ENCODE measurements around the gene ANKRD44. TPM values are rescaled to one million over a fixed set of nuclear protein-coding genes. Genes with fewer than 3 reads are reported as not detected.

ANKRD44 gene
- total RNA-seq, 1 donor from 2014 or later: 59.9 TPM

DNA sequence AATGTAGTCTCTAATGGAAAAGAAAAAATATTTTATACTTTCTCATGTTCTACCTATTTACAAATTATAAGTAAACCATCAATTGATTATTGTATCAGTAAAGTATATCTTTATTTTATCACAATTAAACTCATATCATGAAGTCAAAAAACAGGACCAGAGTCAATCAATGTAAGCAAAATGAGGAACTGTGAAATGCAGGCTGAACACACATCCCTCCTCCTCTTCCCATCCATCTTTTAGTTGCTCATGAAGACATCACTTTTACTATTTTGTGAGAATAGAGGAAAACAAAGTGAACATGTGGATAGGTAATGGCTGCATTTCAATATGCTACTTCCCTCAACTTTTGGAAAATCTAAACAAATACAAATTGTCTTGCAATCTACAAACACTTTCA lies 195.3 kb downstream of the ANKRD44 start:
- no peak for DNase-seq (ENCODE audit: low spot score)

DNA sequence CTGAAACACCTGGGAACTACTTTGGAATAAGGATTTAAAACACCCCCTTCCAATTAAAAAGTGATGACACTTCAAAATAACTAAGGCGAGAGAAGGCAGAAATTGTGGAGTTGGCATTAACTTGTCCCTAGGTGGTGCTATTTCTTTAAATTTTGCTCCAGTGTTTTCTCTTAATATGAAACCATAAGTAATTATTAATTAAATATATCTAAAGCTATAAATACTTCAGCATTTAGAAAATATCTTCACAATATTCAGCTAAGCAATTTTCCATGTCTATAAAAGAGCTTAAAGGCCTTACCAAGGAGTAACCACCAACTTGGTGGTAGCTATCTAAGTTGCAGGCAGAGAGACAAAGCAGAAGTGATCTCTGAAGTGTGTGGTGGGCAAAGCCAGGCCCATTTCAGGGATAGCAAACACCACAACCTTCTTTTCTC lies 197.3 kb downstream of the ANKRD44 start:
- DNase-seq (ENCODE audit: low spot score): peak; percentile 31

DNA sequence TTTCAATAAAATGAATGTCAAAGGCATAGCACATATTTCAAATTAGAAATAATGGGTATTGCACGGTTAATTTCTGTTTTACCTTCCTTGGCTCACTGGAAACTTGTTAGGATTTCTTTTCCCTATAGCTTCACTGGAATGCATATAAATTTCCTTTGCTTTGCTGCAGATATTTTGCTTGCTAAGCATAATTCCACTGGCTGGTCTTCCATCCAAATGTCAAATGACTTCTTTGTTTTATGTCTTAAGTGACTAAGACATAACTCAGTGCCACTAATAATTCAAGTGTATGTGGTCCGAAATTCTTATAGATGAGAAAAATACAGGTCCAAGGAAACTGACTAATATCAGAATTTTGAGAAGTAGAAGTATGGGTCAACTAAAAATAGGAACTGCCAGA lies 201.3 kb downstream of the ANKRD44 start:
- DNase-seq (ENCODE audit: low spot score): no peak

DNA sequence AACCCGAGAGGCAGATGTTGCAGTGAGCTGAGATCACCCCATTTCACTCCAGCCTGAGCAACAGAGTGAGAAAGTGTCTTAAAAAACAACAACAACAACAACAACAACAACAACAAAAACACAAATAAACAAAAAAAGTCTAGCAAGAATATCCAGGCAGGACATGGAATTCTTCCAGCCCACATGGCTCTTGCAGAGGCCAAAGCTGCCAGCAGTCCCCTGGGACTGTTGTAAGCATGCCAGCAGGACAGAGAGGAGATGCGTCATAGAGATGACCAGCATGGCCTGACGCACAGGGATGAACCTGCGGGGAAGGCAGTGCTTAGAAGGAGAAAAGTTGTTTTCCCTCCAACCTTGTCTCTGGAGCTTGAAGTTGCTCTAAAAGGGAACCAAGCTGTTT lies 201.8 kb downstream of the ANKRD44 start:
- no peak for DNase-seq (ENCODE audit: low spot score)

- DNase-seq (ENCODE audit: low spot score): no peak
Measured at GRCh38 chr2:197107291-197108269, 203.0 kb downstream of the ANKRD44 start.

DNA sequence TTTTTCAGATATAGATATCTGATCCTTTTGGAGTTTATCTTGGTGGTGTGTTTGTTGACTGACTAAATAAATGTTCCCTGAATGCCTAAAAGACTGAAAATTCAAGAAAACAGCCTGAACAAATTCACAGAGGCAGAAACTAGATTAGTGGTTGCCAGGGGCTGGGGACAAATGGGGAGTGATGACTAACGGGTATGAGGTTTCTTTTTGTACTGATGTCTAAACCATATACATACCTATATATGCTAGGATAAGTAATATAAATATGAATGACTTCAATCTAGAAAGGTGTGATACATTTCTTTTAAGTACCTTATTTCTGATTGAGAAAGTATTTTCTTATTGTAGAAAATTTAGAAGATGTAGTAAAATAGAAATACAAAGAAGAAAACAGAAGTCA lies 207.2 kb downstream of the ANKRD44 start:
- DNase-seq (ENCODE audit: low spot score): no peak

- no peak for DNase-seq (ENCODE audit: low spot score)
Measured at GRCh38 chr2:197102231-197102630, 208.3 kb downstream of the ANKRD44 start.

DNA sequence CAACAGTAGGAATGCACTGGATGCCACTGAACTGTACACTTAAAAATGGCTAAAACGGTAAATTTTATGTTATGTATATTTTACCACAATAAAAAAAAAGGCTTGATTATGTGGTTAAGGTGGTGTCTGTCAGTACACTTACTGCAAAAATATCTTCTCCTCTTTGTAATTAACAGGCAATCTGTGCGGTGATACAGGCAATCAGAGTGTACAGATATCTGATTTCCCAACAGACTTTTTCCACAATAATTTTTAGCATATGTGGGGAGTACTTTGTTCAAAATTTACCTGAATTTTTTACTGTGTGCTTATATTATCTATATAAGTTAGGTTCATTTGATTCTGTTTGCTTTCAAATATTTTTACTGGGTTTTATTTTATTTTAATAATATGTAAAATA lies 209.1 kb downstream of the ANKRD44 start:
- DNase-seq (ENCODE audit: low spot score): no peak

DNA sequence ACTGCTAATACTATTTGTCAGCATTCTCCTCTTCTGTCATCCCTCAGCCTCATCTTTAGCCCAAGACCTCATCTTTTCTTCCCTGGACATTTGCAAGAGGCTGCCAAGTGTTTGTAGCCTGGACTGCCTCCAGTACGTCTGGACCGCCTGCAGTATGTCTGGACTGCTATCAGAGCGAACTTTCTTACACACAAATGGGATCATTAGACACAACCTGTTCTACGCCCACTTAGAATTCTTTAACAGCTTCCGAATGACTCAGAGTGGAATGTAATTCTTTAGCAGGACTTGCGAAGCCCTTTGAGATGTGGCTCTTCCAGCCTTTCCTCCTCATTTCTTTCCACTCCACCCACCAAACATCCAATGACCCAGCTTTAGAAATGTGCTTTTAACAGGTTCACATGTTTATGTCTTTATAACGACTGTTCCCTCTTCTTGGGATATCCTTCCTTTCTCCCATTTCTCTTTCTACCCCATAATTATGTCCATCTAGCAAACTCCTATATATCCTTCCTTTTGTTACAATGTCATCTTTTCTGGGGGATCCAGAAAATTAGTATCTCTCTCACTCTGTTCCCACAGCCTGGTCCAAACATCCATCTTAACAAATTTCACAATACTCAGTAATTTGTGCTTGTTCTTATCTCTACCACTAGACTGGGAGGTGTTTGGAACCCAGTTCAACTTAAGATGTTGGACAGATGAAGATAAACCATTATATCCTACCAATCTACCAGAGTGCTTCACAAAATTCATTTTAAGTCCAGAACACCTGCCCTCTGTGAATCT lies 212.8 kb downstream of the ANKRD44 start:
- DNase-seq (ENCODE audit: low spot score): peak; percentile 94

DNA sequence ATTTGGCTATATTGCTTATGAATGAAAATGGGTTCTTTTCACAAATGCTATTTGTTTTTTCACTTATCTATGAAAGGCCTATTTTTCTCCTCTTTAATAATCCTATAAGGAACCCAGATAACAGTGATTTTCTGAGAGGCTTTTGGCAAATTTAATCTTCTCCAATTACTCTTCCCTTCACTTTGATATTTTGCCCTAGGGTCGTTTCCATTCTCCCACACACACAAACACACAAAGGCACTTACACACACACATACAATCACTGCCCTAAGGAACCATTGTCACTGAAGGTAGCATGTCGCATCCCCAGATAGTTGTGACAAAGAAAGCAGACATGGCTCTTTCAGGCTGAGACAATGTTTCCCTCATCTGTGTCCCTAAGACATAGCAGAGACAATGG lies 213.9 kb downstream of the ANKRD44 start:
- no peak for DNase-seq (ENCODE audit: low spot score)

DNA sequence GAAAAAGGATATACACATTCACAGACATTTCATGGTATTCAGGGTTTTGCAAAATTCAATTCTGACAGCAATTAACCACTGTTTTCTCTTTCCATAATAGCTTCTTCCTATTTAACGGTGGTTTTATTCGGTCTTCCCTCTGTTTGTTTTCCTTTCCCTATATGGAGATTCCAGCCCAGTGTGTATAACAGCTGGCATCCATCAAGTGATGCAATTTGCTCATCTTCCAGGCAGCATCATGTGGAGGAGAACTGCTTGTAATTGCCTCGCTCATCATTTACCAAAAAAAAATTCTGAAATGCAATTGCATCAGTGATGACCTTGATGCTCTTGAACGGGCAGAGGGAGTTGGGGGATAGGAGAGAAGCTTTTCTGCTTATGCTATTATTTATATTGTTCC lies 218.1 kb downstream of the ANKRD44 start:
- peak; percentile 95 for DNase-seq (ENCODE audit: low spot score)

DNA sequence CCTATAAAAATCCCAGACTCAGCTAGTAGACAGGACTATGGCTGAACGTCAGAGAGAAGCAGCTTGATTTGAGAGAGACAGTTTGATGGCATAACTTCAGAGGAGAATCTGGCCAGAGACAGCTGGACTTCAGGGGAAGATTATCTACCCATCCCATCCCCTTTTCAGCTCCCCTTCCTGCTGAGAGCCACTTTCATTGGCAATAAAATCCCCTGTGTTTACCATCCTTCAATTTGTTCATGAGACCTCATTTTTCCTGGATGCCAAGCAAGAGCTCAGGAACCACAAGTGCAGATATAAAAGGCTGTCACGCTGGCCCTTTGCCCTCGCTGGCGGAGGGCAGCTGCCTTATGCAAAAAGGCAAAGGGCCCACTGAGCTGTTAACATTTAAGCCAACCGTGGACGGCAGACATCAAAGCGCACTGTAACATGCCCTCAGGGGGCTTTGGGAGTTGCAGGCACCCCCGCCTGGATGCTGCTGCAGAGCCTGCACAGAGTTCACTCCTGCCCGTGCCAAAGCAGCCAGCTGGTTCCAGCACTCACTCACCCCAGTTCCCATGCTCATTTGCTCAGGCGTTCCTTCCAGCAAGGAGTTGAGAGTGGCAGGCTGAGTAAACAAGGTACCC lies 219.7 kb downstream of the ANKRD44 start:
- no peak for DNase-seq (ENCODE audit: low spot score)

DNA sequence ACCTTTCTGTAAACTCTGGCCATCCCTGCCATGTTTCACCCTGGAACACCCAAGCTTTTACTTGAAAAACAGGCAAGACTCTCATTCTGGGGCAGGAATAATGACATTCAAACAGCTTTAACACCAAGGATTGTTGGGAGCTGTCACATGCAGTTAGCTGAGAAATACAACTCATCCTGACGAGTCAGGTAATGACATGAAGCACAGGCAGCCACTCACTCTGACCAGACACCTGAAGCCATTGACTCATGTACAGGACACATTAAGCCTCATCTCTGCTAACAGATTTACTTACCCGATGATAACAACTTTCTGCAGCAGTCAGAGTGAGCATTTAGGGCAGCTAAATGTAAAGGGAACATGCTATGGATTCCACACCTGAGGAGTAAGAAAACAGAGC lies 220.9 kb downstream of the ANKRD44 start:
- peak; percentile 45 for DNase-seq (ENCODE audit: low spot score)

- DNase-seq (ENCODE audit: low spot score): peak; percentile 87
Measured at GRCh38 chr2:197088694-197089093, 221.9 kb downstream of the ANKRD44 start.

DNA sequence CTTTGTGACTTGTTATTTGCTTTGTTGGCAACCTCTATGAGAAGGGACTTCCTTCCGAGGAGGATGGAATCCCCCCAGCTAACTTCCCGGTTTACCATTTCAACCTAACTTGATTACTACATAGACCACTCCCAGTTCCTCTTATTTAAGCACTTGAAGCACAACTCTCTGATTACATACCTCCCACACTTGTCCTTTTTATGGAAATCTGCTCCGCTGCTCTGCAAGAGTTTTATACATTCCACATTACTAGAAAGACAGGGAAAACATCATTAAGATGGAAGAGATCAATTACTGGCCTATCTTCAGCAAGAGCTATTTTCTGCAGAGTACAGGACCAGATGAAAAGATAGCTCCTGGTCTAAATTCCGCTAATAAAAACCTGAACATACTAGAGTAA lies 224.1 kb downstream of the ANKRD44 start:
- no peak for DNase-seq (ENCODE audit: low spot score)

GRCh38 chr2:197085665-197086064 lies 224.9 kb downstream of the ANKRD44 start:
- DNase-seq (ENCODE audit: low spot score): no peak

- DNase-seq (ENCODE audit: low spot score): peak; percentile 42
Measured at GRCh38 chr2:197081294-197081693, 229.3 kb downstream of the ANKRD44 start.

DNA sequence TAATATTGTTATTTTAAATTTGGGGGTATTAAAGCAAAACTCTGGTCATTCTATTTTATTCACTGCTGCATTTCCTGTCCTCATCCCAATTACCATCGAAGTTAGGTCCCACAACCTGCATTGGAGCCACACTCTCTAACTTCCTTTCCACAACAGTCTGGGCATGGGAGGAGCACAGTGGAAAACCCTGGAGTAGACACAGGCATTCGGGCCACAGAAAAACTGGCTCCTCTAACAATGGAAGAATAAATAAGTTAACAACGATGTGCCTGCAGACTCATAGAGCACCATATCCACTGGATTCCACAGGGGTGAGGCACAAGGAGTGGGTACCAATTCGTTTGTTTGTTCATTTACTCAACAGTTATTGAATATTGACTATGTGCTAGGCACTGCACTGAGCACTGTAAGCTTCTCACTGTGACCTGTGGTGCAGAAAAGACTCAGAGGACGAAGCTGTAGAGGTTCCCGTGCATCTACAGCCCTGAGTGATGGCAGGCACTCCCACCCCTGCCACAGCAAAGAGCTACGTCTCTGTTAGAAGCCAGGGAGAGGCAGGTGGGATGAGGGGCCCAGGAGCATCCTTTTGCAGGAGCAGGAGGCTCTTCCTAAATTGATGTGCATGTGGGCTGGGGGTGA lies 229.9 kb downstream of the ANKRD44 start:
- DNase-seq (ENCODE audit: low spot score): no peak

DNA sequence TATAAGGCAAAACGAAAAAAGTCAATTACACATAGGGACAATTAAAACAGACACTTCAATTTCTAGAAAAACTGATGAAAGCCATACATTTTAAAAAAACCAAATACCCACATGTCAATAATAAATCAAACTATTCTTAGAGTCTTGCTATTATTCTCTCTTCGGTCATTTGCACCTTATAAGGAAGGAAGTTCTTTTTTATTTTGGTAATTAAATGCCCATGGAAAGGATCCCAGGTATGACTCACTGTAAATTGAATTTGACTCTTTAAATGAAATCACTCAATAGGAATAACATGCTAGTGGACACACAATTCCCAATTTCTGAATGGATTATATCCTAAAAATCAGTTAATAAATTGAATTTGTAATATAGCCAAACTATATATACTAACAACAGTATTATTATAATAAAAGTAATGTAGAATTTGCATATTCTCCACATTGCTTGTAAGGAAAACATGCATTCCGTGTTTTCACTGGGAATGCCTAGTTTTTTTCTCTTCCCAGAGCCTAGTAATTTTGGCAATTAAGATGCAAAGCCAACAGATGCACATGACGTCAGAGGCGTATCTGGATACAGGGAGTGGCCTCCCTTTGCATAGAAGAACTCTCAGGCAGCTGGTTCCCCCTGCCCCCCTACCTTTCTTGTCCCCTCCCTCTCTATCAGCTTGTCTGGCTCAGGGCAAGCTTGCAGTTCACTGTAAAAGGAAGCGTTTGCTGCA lies 230.6 kb downstream of the ANKRD44 start:
- no peak for DNase-seq (ENCODE audit: low spot score)

DNA sequence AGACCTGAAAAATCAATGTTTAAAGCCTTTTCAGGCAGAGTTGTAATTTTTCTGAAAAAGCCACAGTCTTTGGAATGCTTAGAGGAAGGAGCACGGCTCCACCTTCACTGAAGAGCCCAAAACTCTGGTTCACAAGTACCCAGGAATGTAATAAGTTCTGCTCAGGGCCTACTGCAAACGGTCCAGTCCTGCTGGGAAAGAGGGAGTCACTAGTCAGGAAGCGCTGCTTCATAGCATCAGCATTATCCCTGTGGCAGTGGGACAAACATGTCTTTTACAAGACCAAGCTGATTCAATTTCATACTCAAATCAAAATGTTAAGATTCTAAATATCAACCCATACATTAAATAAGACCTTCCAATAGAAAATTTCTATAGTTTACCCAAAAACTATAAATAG lies 231.2 kb downstream of the ANKRD44 start:
- DNase-seq (ENCODE audit: low spot score): no peak

GRCh38 chr2:197078535-197078934 lies 232.0 kb downstream of the ANKRD44 start:
- DNase-seq (ENCODE audit: low spot score): no peak
